Psoas muscle (tissue), 8 donors: ENCODE results near the gene TNS3. TPM values are rescaled to one million over a fixed set of nuclear protein-coding genes. Genes with fewer than 3 reads are reported as not detected.

Source experiments
- ATAC-seq, 4 donors: fragments of 200-7000 bp; cut with Tn5 transposase; one replicate each; pipeline ENCODE4 v1.9.1; 2020; ENCODE audit warnings: moderate library complexity in 3 of 4, mild to moderate bottlenecking in 2 of 4
- DNase-seq, 2 donors: peaks; one replicate each; pipeline ENCODE4 v3.0.0-alpha.2; 2020
- H3K27ac ChIP-seq: fragments of 200-600 bp; one replicate; pipeline ENCODE4 v1.8.0; 2022
- H3K27me3 ChIP-seq, 3 donors: fragments of 200-600 bp in 1 of 3; one replicate each; pipeline versions ENCODE4 v1.6.1 to v1.8.0; 2013 to 2022; ENCODE audit warnings: low read length in 2 of 3, mild to moderate bottlenecking in 2 of 3, moderate library complexity in 1 of 3; ENCODE audit not compliant: insufficient read depth in 3 of 3
- H3K36me3 ChIP-seq, 2 donors: fragments of 200-600 bp in 1 of 2; one replicate each; pipeline versions ENCODE4 v1.6.1 to v1.8.0; 2013 to 2022; ENCODE audit warnings: low read depth in 1 of 2, mild to moderate bottlenecking in 1 of 2, moderate library complexity in 1 of 2; ENCODE audit not compliant: insufficient read depth in 1 of 2
- H3K4me1 ChIP-seq: fragments of 200-600 bp; one replicate; pipeline ENCODE4 v1.8.0; 2022
- H3K4me3 ChIP-seq: fragments of 200-600 bp; one replicate; pipeline ENCODE4 v1.8.0; 2022; ENCODE audit warnings: mild to moderate bottlenecking
- H3K9me3 ChIP-seq: fragments of 200-600 bp; one replicate; pipeline ENCODE4 v1.8.0; 2022
- WGBS, 3 donors: extraction: QIAGEN DNeasy Blood & Tissue Kit; methylation state at CpG; one replicate each; pipeline versions ENCODE4 v1.1.6 to v1.1.7; 2013; 5-methylcytosine and 5-hydroxymethylcytosine counted together
- intact Hi-C, 2 donors: fragments of 100-400 bp; cut with DNase I; formaldehyde crosslinking; loops; one replicate each; pipeline versions ENCODE4 v1.11.0 to v1.14.2; 2022
- polyA plus RNA-seq, 3 donors: library from polyadenylated mRNA; stranded (reverse); fragments of 200-250 nt; gene quantifications; one replicate each; pipeline ENCODE4 v1.2.3, GENCODE V29; 2013
- total RNA-seq, 4 donors: library from RNA; stranded (reverse); fragmentation: NEBNext Ultra II Directional in 2 of 4; extraction: Animal tissue kit (Norgen Biotek cat#: 25700) in 2 of 4; gene quantifications; one replicate each; pipeline versions ENCODE4 v1.2.1 to v1.2.4, GENCODE V29; 2021 to 2023
- TF ChIP-seq, protein P1 (sequence below): fragments of 200-600 bp; IDR thresholded peaks from one replicate; pipeline ENCODE4 v1.8.0; 2022; ENCODE audit warnings: antibody characterized with exemption
- donor health status: healthy with polysubstance abuse.
- donor health status: DM: no; HTN: no; CAD: no; lungs with moderate emphysema.
- donor health status: Bipolar disorder and iron deficiency.
- donor health status: healthy.
- donor health status: DM: yes; HTN: yes; CAD: no.
- donor health status: DM: no; HTN: no; CAD: no.
- donor health status: DM: no; HTN: no; CAD: no.
- donor health status: DM: yes; HTN: yes; CAD: no.

TNS3 gene
- total and polyA plus RNA-seq, 7 donors: 11.5 to 75.3 (median 35.0) TPM

DNA sequence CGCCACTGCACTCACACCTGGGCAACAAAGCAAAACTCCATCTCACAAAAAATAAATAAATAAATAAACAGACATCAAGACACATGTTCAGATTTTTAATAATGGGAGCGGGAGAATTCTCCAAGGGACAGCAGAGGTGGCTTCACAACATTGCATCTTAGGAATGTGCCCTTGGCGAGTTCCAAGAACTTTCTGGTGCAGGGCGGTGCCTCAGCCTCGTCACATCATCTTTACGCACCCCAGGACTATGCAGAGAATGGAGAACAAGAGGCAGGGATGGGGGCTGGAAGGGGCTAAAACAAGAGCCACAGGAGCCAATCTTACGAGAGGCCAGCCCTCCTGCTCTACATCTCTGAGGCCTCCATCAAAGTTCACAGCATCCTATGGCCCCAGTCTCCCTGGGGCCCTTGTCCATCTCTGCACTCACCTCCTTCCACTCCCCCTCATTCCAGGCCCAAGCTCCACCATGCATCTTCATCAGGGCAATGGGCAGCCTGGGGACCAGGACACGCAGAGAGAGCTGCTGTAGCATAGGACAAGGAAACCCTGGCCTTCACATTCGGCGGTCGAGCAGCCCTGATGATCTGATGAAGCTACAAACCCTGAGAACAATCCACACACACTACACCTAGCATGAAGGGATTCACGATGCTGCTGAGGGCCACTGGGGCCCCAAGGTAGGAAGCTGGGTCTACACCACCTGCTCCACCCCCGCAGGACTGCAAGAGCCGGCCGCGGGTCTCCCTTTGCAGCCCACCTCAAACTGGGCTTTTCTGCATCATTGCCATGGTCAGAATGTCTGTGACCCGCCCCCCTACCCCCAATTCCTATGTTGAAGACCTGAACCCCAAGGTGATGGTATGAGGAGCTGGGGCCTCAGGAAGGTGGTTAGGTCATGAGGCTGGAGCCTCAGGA lies 22.3 kb downstream of the TNS3 start:
- no peaks in the 10 kb centered on the region for H3K27me3 ChIP-seq
- intact Hi-C loops: no loop called here
- WGBS, 3 donors: 96 to 98% (median 97%) methylated on average over 17 of the region's 17 CpGs

DNA sequence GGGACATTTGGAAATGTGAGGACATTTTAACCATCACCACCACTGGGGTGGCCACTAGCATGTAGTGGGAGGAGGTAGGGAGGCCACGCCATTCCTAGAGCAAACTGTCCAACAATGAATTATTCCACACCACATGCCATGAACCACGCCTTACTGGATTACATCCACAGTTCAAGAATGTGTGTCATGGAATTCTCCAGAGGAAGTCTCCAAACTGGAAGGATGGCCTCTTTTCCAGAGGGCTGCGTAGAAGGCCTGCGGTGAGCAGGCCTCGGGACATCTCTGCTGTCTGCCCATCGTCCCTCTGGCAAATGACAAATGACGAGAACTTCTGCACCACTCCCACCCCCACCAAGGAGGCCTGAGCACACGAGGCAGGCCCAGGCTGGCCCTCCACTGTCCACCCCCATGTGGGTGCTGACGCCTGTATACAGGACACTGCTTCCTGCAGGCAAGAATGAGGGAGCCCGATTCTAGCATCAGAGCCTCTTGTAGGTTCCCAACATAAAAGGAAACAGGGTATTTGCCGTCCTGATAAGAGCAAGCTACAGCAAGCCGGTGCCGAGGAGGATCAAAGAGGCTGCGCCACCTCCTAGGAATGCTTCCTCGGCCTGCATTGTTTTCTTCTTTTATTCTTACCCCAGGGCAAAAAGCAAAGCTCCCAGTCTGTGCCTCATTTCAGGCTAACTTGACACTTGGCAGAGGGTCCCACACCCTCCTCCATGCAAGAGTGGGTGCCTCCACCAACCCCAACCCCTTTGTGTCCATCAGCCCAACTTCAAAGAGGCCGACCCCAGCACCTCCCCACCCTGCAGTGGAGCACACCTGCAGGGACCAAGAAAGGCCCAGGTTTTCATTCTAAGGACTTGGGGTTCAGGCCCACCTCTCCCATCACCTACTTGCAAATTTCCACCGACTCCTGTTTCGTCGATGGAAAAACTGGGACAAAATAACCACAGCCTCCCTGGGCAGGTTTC lies 23.9 kb downstream of the TNS3 start:
- peak in 1 of 2 donors; percentile 49 for DNase-seq
- H3K27ac ChIP-seq: no peak overlapping the region
- ATAC-seq: peak; percentile 49 to 66 (median 65)
- TF ChIP-seq, protein P1, sequence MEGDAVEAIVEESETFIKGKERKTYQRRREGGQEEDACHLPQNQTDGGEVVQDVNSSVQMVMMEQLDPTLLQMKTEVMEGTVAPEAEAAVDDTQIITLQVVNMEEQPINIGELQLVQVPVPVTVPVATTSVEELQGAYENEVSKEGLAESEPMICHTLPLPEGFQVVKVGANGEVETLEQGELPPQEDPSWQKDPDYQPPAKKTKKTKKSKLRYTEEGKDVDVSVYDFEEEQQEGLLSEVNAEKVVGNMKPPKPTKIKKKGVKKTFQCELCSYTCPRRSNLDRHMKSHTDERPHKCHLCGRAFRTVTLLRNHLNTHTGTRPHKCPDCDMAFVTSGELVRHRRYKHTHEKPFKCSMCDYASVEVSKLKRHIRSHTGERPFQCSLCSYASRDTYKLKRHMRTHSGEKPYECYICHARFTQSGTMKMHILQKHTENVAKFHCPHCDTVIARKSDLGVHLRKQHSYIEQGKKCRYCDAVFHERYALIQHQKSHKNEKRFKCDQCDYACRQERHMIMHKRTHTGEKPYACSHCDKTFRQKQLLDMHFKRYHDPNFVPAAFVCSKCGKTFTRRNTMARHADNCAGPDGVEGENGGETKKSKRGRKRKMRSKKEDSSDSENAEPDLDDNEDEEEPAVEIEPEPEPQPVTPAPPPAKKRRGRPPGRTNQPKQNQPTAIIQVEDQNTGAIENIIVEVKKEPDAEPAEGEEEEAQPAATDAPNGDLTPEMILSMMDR: no peak
- H3K36me3 ChIP-seq: no peaks in the 10 kb centered on the region
- 66 to 75% (median 68%) methylated on average over 19 of the region's 19 CpGs for WGBS, 3 donors
- peaks cover 11% of the 10 kb centered on the region for H3K4me1 ChIP-seq
- H3K4me3 ChIP-seq: no peak overlapping the region
- no peaks in the 10 kb centered on the region for H3K27me3 ChIP-seq
- intact Hi-C loops: no loop called here
- no peaks in the 10 kb centered on the region for H3K9me3 ChIP-seq

More for the DNA sequence above, 22.3 kb downstream of the TNS3 start:
- Histone ChIP-seq H3K4me1 (peaks cover 11% of the 10 kb centered on the region), H3K27ac (no peak overlapping the region), H3K36me3 (no peaks in the 10 kb centered on the region), H3K9me3 (no peaks in the 10 kb centered on the region), H3K4me3 (no peak overlapping the region)
- ATAC-seq (no peak), DNase-seq (peak in 1 of 2 donors; percentile 38)
- TF ChIP-seq, protein P1: no peak

DNA sequence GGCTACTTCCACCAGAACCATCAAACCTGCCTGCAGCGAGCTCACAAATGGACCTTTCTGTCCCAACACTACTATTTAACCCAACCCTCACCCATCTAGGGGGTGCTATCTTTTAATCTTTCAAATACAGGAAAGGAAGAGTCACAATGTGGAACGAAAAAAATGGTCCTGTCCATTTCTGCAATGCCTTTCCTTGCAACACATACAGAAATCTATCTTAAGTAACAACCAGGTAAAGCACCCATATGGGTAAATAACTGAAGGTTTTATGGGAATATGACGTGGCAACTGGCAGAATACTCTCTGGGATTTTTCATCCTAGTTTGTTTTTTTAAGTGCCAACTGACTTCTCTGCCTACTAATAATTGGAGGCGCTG lies 24.6 kb downstream of the TNS3 start:
- Histone ChIP-seq H3K27me3 (no peaks in the 10 kb centered on the region), H3K4me1 (peaks cover 11% of the 10 kb centered on the region), H3K4me3 (no peak overlapping the region), H3K27ac (no peak overlapping the region), H3K9me3 (no peaks in the 10 kb centered on the region), H3K36me3 (no peaks in the 10 kb centered on the region)
- no peak for DNase-seq
- 83 to 91% (median 84%) methylated on average over 4 of the region's 4 CpGs for WGBS, 3 donors
- TF ChIP-seq, protein P1: no peak
- no peak for ATAC-seq
- intact Hi-C loops: no loop called here

DNA sequence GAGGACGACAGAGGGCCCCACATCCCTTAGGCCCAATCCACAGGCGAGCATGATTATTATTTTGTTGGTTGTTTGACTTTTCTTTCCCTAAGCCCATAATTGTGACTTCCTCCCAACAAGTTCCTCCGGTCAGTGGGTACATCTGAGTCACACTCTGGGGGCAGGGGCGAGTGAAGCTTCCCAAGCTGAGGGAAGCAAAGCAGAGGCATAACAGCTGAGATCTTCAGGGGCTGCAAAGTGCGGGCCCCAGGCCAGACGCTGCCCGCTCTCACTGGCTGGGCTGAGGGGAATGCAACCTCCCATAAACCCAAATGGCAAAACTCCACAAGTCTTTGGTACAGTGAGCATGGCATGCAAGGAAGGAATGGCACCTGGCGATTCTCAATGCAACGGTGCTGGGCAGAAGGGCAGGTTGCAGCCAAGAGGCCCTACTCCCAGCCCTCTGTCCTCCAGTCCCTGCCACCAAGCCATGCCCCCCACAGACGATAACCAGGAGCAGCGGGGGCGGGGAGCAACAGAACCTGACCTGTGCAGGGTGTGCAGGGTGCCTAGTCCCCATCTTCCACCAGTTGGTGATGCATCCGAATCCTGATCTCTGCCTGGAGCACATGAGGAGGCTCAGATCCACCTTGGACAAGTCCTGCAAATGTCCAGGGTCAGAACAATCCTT lies 25.3 kb downstream of the TNS3 start:
- ATAC-seq (no peak), DNase-seq (peak in 1 of 2 donors; percentile 39)
- TF ChIP-seq, protein P1: no peak
- Histone ChIP-seq H3K27ac (no peak overlapping the region), H3K4me3 (no peak overlapping the region), H3K36me3 (no peaks in the 10 kb centered on the region), H3K4me1 (peaks cover 11% of the 10 kb centered on the region), H3K27me3 (no peaks in the 10 kb centered on the region), H3K9me3 (no peaks in the 10 kb centered on the region)
- intact Hi-C loops: no loop called here
- WGBS, 3 donors: 84 to 91% (median 86%) methylated on average over 13 of the region's 13 CpGs
